ENCODE data around the gene PDIA6.

PDIA6 gene

GRCh38 chr2:10757814-10758286 is 54.7 kb downstream of the PDIA6 start:
- Mint-ChIP-seq H3K27me3 (no peaks in the 10 kb centered on the region), H3K9me3 (no peaks in the 10 kb centered on the region), H3K36me3 (ENCODE audit: low read depth) (no peaks in the 10 kb centered on the region), H3K4me1 (ENCODE audit: low read depth) (no peaks in the 10 kb centered on the region), H3K4me3 (no peak overlapping the region), H3K27ac (no peak overlapping the region)

- Mint-ChIP-seq H3K9me3 (no peaks in the 10 kb centered on the region), H3K27ac (no peak overlapping the region), H3K36me3 (ENCODE audit: low read depth) (no peaks in the 10 kb centered on the region), H3K4me3 (no peak overlapping the region), H3K27me3 (peaks cover 3% of the 10 kb centered on the region), H3K4me1 (ENCODE audit: low read depth) (no peaks in the 10 kb centered on the region)
Measured at GRCh38 chr2:10755621-10756020, 57.0 kb downstream of the PDIA6 start.

GRCh38 chr2:10753876-10754275 is 58.7 kb downstream of the PDIA6 start:
- H3K4me1 Mint-ChIP-seq (ENCODE audit: low read depth), result no peaks in the 10 kb centered on the region

GRCh38 chr2:10753156-10753555 is 59.4 kb downstream of the PDIA6 start:
- Mint-ChIP-seq H3K27ac (no peak overlapping the region), H3K9me3 (no peaks in the 10 kb centered on the region), H3K27me3 (peaks cover 10% of the 10 kb centered on the region), H3K4me1 (ENCODE audit: low read depth) (no peaks in the 10 kb centered on the region), H3K4me3 (no peak overlapping the region), H3K36me3 (ENCODE audit: low read depth) (no peaks in the 10 kb centered on the region)

More at GRCh38 chr2:10753876-10754275, 58.7 kb downstream of the PDIA6 start:
- Mint-ChIP-seq H3K36me3 (ENCODE audit: low read depth) (no peaks in the 10 kb centered on the region), H3K27me3 (peaks cover 10% of the 10 kb centered on the region), H3K27ac (no peak overlapping the region), H3K4me3 (no peak overlapping the region), H3K9me3 (no peaks in the 10 kb centered on the region)

GRCh38 chr2:10752236-10752635 is 60.3 kb downstream of the PDIA6 start:
- Mint-ChIP-seq H3K9me3 (no peaks in the 10 kb centered on the region), H3K4me1 (ENCODE audit: low read depth) (peaks cover 3% of the 10 kb centered on the region), H3K27ac (no peak overlapping the region), H3K4me3 (no peak overlapping the region), H3K27me3 (peaks cover 10% of the 10 kb centered on the region), H3K36me3 (ENCODE audit: low read depth) (no peaks in the 10 kb centered on the region)

GRCh38 chr2:10750610-10751009 is 62.0 kb downstream of the PDIA6 start:
- H3K27me3 Mint-ChIP-seq, result peaks cover 10% of the 10 kb centered on the region
- H3K4me3 Mint-ChIP-seq, result no peak overlapping the region
- H3K9me3 Mint-ChIP-seq, result no peaks in the 10 kb centered on the region
- no peak overlapping the region for H3K27ac Mint-ChIP-seq
- no peaks in the 10 kb centered on the region for H3K36me3 Mint-ChIP-seq (ENCODE audit: low read depth)
- H3K4me1 Mint-ChIP-seq (ENCODE audit: low read depth), result peaks cover 12% of the 10 kb centered on the region

- Mint-ChIP-seq H3K27me3 (peaks cover 4% of the 10 kb centered on the region), H3K36me3 (ENCODE audit: low read depth) (no peaks in the 10 kb centered on the region), H3K4me1 (ENCODE audit: low read depth) (peaks cover 21% of the 10 kb centered on the region), H3K9me3 (no peaks in the 10 kb centered on the region), H3K27ac (no peak overlapping the region), H3K4me3 (no peak overlapping the region)
Measured at GRCh38 chr2:10742666-10743065, 69.9 kb downstream of the PDIA6 start.

- no peak overlapping the region for H3K4me3 Mint-ChIP-seq
- H3K27me3 Mint-ChIP-seq, result peaks cover 4% of the 10 kb centered on the region
- peaks cover 13% of the 10 kb centered on the region for H3K4me1 Mint-ChIP-seq (ENCODE audit: low read depth)
- H3K27ac Mint-ChIP-seq, result no peak overlapping the region
- no peaks in the 10 kb centered on the region for H3K9me3 Mint-ChIP-seq
- no peaks in the 10 kb centered on the region for H3K36me3 Mint-ChIP-seq (ENCODE audit: low read depth)
Measured at GRCh38 chr2:10741139-10741538, 71.4 kb downstream of the PDIA6 start.

- Mint-ChIP-seq H3K4me3 (no peak overlapping the region), H3K27me3 (peaks cover 4% of the 10 kb centered on the region), H3K36me3 (ENCODE audit: low read depth) (no peaks in the 10 kb centered on the region), H3K27ac (no peak overlapping the region), H3K4me1 (ENCODE audit: low read depth) (peaks cover 5% of the 10 kb centered on the region), H3K9me3 (no peaks in the 10 kb centered on the region)
Measured at GRCh38 chr2:10740226-10740625, 72.4 kb downstream of the PDIA6 start.

GRCh38 chr2:10738192-10738591 is 74.4 kb downstream of the PDIA6 start:
- peaks cover 4% of the 10 kb centered on the region for H3K4me1 Mint-ChIP-seq (ENCODE audit: low read depth)
- H3K36me3 Mint-ChIP-seq (ENCODE audit: low read depth), result no peaks in the 10 kb centered on the region
- no peak overlapping the region for H3K4me3 Mint-ChIP-seq
- no peaks in the 10 kb centered on the region for H3K9me3 Mint-ChIP-seq
- no peak overlapping the region for H3K27ac Mint-ChIP-seq
- peaks cover 4% of the 10 kb centered on the region for H3K27me3 Mint-ChIP-seq

- Mint-ChIP-seq H3K9me3 (no peaks in the 10 kb centered on the region), H3K27ac (no peak overlapping the region), H3K4me3 (no peak overlapping the region), H3K27me3 (no peaks in the 10 kb centered on the region), H3K4me1 (ENCODE audit: low read depth) (no peaks in the 10 kb centered on the region), H3K36me3 (ENCODE audit: low read depth) (no peaks in the 10 kb centered on the region)
Measured at GRCh38 chr2:10733980-10734379, 78.6 kb downstream of the PDIA6 start.

GRCh38 chr2:10733566-10733925 is 79.0 kb downstream of the PDIA6 start:
- Mint-ChIP-seq H3K27me3 (no peaks in the 10 kb centered on the region), H3K9me3 (no peaks in the 10 kb centered on the region), H3K36me3 (ENCODE audit: low read depth) (no peaks in the 10 kb centered on the region)

More at GRCh38 chr2:10733566-10733925, 79.0 kb downstream of the PDIA6 start:
- H3K4me1 Mint-ChIP-seq (ENCODE audit: low read depth), result no peaks in the 10 kb centered on the region
- H3K27ac Mint-ChIP-seq, result no peak overlapping the region
- H3K4me3 Mint-ChIP-seq, result no peak overlapping the region
